Measurements from ENCODE around the gene DMD.

Gene DMD

GRCh38 chrX:31287861-31288260 lies 1923.5 kb downstream of the DMD start:
- TF ChIP-seq CTCF (IDR thresholded peaks at IDR 0.05; ENCODE audit: borderline replicate concordance, insufficient read depth, low read depth, low read length) = no peak
- no peak overlapping the region for H3K4me3 ChIP-seq (ENCODE audit: low read depth, low read length)

GRCh38 chrX:31280580-31280979 lies 1930.8 kb downstream of the DMD start:
- no peak for TF ChIP-seq CTCF (IDR thresholded peaks at IDR 0.05; ENCODE audit: borderline replicate concordance, insufficient read depth, low read depth, low read length)
- no peak overlapping the region for H3K4me3 ChIP-seq (ENCODE audit: low read depth, low read length)

- TF ChIP-seq CTCF (IDR thresholded peaks at IDR 0.05; ENCODE audit: borderline replicate concordance, insufficient read depth, low read depth, low read length) = peak; percentile 40
- H3K4me3 ChIP-seq (ENCODE audit: low read depth, low read length) = no peak overlapping the region
Measured at GRCh38 chrX:31279359-31279758, 1932.0 kb downstream of the DMD start.

DNA sequence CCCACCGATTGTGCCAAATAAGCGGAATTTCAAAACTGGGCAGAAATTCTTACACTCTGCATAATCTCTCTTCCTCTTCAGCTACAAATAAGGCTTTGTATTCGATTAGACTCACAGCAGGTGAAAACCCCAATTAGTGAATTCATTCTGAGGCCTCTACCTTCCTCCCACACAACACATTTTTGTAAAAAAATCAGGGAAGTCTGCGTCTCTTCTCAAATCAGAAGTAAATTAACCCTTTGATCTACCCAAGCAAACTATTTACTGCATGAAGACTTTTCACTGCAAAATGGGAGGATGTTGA lies 1938.9 kb downstream of the DMD start:
- no peak overlapping the region for H3K4me3 ChIP-seq (ENCODE audit: low read depth, low read length)
- no peak for TF ChIP-seq CTCF (IDR thresholded peaks at IDR 0.05; ENCODE audit: borderline replicate concordance, insufficient read depth, low read depth, low read length)

DNA sequence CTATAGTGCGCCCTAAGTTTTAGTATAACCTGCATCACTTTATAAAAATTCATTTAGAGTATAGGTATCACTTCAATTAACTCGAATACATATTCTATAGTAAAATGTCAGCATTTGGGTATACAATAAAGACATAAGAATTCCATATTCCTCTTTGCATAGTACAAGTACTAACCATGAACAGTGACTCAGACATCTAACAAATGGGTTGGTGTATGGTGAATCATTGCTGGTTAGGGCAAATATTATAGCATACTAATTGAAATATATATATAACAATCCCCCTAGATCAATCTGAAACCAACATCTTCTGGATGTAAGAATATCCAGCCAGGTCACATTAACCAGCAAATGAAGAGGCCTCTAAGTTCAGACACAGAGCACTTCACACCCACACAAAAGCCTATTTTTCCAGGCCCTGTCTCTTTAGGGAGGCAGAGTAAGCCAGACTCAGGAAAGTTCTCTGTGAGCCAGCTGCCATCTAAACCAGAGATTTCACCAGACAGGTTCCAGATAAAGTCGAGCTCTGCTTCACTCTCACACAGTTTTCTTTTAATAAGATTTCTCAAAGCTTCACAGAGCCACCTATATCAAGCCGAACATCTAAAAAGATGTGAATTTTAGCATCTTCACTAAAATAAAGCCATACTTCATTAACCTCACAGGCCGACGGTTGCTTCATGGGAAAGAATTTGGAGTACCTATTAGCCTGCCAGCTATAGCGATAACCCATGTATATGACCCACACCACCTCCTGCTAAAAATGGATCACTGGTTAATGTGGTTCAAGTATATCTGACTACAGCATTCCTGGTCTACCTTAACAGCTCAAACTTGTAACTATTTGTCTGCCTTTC lies 1939.5 kb downstream of the DMD start:
- no peak for TF ChIP-seq CTCF (IDR thresholded peaks at IDR 0.05; ENCODE audit: borderline replicate concordance, insufficient read depth, low read depth, low read length)
- no peak overlapping the region for H3K4me3 ChIP-seq (ENCODE audit: low read depth, low read length)

- TF ChIP-seq CTCF (IDR thresholded peaks at IDR 0.05; ENCODE audit: borderline replicate concordance, insufficient read depth, low read depth, low read length) = no peak
- H3K4me3 ChIP-seq (ENCODE audit: low read depth, low read length) = no peak overlapping the region
Measured at GRCh38 chrX:31269914-31270313, 1941.4 kb downstream of the DMD start.

DNA sequence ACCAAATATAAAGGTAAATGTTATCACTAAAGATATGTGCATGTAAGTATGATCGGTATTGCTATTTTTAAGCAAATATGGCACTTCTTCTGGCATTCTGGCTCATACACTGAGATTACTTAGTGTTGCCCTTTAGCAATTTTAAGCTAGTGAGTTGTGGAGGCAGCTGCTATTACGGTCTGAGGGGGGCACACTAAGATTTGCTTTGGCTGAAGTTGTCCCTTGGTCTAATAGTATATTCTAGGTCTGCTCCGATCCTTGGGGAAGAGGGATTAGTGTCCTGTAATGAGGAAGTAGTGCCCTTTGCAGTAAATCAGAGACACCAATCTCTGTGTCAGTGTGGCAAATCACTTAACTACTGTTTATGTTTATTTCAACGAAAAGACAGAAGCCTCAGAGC lies 1943.0 kb downstream of the DMD start:
- TF ChIP-seq CTCF (IDR thresholded peaks at IDR 0.05; ENCODE audit: borderline replicate concordance, insufficient read depth, low read depth, low read length) = no peak
- no peak overlapping the region for H3K4me3 ChIP-seq (ENCODE audit: low read depth, low read length)
